Tibial nerve (tissue), 3 donors: ENCODE results near the gene ZNF311.

Experiments used
- POLR2A ChIP-seq, 2 donors: fragments of 450-650 bp; IDR thresholded peaks; one replicate each; pipeline ENCODE4 v1.6.1; 2017; ENCODE audit warnings: antibody characterized with exemption in 2 of 2, mild to moderate bottlenecking in 2 of 2, moderate library complexity in 2 of 2
- TF ChIP-seq, protein P1 (sequence below), 5 experiments: fragments of 200-600 bp in 3 of 5; fragments of 450-650 bp in 2 of 5; sonication (generic) in 3 of 5; IDR thresholded peaks; one replicate each; pipeline ENCODE4 v1.5.1; 2016 to 2019; ENCODE audit warnings: antibody characterized with exemption in 5 of 5, mild to moderate bottlenecking in 3 of 5, moderate library complexity in 2 of 5

DNA sequence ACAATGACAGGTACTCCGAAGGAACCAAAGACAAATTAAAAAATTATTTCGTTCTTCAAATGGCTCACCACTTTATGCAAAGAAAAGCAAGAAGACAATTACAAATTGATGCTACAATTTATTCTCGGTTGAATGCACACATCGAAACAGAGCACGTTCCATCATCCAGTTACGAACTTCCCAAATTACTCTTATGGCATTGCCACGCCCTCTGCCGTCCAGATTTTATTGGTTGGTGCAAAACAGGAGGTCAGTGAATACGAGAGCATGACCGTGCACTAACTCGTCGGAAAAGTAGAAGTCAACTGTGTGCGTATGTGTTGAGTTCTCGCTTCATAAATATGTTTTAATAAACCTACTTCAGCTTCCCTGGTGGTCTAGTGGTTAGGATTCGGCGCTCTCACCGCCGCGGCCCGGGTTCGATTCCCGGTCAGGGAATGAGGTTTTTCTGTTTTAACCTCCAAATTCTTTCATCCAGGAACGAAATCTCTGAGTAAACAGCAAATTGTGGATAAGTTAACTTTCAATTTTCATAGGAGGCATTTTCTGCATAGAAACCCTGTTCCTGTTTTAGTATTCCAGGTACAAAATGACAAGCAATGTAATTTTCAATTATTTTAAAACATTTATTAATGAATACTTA, 23.2 kb downstream of the ZNF311 start:
- TF ChIP-seq, protein P1, sequence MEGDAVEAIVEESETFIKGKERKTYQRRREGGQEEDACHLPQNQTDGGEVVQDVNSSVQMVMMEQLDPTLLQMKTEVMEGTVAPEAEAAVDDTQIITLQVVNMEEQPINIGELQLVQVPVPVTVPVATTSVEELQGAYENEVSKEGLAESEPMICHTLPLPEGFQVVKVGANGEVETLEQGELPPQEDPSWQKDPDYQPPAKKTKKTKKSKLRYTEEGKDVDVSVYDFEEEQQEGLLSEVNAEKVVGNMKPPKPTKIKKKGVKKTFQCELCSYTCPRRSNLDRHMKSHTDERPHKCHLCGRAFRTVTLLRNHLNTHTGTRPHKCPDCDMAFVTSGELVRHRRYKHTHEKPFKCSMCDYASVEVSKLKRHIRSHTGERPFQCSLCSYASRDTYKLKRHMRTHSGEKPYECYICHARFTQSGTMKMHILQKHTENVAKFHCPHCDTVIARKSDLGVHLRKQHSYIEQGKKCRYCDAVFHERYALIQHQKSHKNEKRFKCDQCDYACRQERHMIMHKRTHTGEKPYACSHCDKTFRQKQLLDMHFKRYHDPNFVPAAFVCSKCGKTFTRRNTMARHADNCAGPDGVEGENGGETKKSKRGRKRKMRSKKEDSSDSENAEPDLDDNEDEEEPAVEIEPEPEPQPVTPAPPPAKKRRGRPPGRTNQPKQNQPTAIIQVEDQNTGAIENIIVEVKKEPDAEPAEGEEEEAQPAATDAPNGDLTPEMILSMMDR (IDR thresholded peaks at IDR 0.05) = no peak
- TF ChIP-seq POLR2A (IDR thresholded peaks at IDR 0.05) = no peak
